ENCODE data around the gene CST4. TPM values are rescaled to one million over a fixed set of nuclear protein-coding genes. Genes with fewer than 3 reads are reported as not detected.
"Not testable (repeated sequence)": the region's sequence is repeated elsewhere in the genome, so short reads cannot be mapped to it uniquely, and the experiment has no call there.

The CST4 gene
- total RNA-seq, 1 donor from 2014 or later = not detected

- DNase-seq (ENCODE audit: low spot score) = no peak
- Mint-ChIP-seq H3K36me3 (ENCODE audit: low read depth, unreplicated experiment) (peaks cover 6% of the 10 kb centered on the region), H3K4me1 (ENCODE audit: unreplicated experiment) (peaks cover 21% of the 10 kb centered on the region), H3K27ac (ENCODE audit: unreplicated experiment) (no peak overlapping the region), H3K4me3 (ENCODE audit: unreplicated experiment) (no peak overlapping the region), H3K27me3 (ENCODE audit: unreplicated experiment) (peaks cover 6% of the 10 kb centered on the region), H3K9me3 (ENCODE audit: unreplicated experiment) (no peaks in the 10 kb centered on the region)
- TF ChIP-seq, protein P1, sequence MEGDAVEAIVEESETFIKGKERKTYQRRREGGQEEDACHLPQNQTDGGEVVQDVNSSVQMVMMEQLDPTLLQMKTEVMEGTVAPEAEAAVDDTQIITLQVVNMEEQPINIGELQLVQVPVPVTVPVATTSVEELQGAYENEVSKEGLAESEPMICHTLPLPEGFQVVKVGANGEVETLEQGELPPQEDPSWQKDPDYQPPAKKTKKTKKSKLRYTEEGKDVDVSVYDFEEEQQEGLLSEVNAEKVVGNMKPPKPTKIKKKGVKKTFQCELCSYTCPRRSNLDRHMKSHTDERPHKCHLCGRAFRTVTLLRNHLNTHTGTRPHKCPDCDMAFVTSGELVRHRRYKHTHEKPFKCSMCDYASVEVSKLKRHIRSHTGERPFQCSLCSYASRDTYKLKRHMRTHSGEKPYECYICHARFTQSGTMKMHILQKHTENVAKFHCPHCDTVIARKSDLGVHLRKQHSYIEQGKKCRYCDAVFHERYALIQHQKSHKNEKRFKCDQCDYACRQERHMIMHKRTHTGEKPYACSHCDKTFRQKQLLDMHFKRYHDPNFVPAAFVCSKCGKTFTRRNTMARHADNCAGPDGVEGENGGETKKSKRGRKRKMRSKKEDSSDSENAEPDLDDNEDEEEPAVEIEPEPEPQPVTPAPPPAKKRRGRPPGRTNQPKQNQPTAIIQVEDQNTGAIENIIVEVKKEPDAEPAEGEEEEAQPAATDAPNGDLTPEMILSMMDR (IDR thresholded peaks at IDR 0.05; ENCODE audit: unreplicated experiment) = no peak
These were observed 50.5 kb downstream of the CST4 start for GRCh38 chr20:23638309-23638708.

DNA sequence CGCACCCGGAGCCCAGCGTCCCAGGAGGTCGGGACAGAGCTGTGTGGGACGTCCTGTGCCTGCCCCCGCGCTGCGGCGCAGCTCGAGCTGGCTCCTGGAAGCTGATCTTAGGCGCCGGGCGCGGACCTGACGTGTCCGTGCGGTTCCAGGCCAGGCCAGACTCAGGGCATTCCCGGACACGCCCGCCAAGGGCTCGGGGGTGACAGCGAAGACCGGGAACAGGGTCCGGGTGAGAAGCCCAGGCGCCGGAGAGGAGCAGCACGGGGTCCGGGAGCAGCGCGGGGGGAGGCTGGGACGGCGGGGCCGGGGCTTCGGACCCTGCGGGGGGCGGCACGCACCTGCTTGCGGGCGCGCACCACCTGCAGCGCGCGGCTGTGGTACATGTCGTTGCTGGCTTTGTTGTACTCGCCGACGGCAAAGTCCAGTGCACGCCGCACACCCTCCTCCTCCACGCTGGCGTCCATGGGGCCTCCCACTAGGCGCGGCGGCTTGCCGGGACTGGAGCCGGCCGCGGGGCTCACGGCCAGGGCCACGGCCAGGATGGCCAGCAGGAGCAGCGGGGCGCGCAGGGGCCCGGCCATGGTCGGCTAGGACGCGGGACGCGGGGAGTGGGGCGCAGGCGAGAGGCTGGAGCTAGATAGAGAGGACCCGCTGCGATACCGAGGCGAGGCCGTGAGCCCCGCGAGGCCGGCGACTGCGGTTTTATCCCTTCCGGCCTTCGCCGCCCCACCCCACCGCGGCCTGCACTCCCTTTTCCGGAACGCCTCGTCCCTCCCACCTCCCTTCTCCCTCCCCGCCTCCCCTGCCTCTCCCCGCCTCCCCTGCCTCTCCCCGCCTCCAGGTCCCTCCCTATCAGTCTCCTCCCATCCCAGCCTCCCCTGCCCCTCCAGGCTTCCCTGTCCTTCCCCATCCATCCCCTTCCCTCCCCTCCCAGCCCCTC is 51.3 kb downstream of the CST4 start, which contains the start of gene CST3:
CST3 (minus strand) TSS at position 674 of the 940 bp plus-strand sequence; CDS start at position 581, 93 bp downstream.
- Mint-ChIP-seq H3K4me3 (ENCODE audit: unreplicated experiment) (peak within 1 kb of the TSS; percentile 91), H3K36me3 (ENCODE audit: low read depth, unreplicated experiment) (peaks cover 6% of the 10 kb centered on the region), H3K27ac (ENCODE audit: unreplicated experiment) (peak within 1 kb of the TSS; percentile 70), H3K27me3 (ENCODE audit: unreplicated experiment) (peaks cover 6% of the 10 kb centered on the region), H3K4me1 (ENCODE audit: unreplicated experiment) (peaks cover 21% of the 10 kb centered on the region), H3K9me3 (ENCODE audit: unreplicated experiment) (no peaks in the 10 kb centered on the region)
- DNase-seq (ENCODE audit: low spot score) = peak; percentile 68
- TF ChIP-seq, protein P1 (IDR thresholded peaks at IDR 0.05; ENCODE audit: unreplicated experiment) = no peak

DNA sequence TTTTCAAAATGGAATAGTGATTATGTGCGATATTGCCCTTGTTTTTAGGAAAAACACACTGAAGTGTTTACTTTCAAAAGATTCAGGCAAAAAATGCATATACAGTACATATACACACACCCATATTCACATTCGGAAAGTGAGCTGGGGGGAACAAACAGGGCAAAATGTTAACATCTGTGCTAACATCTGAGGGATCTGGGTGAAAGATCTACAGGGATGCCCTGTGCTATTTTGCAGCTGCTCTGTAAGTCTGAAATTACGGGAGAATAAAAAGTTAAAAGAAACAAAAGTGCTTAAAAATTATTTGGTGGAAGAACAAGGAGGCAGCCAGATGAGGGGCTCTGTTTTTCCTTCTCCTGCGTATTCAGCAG is 51.9 kb downstream of the CST4 start:
- TF ChIP-seq, protein P1 (IDR thresholded peaks at IDR 0.05; ENCODE audit: unreplicated experiment) = no peak
- DNase-seq (ENCODE audit: low spot score) = no peak
- H3K36me3 Mint-ChIP-seq (ENCODE audit: low read depth, unreplicated experiment) = peaks cover 6% of the 10 kb centered on the region
- H3K4me1 Mint-ChIP-seq (ENCODE audit: unreplicated experiment) = peaks cover 15% of the 10 kb centered on the region
- H3K9me3 Mint-ChIP-seq (ENCODE audit: unreplicated experiment) = no peaks in the 10 kb centered on the region
- H3K4me3 Mint-ChIP-seq (ENCODE audit: unreplicated experiment) = peak overlapping the region; percentile 91
- H3K27me3 Mint-ChIP-seq (ENCODE audit: unreplicated experiment) = peaks cover 6% of the 10 kb centered on the region
- peak overlapping the region; percentile 70 for H3K27ac Mint-ChIP-seq (ENCODE audit: unreplicated experiment)

DNA sequence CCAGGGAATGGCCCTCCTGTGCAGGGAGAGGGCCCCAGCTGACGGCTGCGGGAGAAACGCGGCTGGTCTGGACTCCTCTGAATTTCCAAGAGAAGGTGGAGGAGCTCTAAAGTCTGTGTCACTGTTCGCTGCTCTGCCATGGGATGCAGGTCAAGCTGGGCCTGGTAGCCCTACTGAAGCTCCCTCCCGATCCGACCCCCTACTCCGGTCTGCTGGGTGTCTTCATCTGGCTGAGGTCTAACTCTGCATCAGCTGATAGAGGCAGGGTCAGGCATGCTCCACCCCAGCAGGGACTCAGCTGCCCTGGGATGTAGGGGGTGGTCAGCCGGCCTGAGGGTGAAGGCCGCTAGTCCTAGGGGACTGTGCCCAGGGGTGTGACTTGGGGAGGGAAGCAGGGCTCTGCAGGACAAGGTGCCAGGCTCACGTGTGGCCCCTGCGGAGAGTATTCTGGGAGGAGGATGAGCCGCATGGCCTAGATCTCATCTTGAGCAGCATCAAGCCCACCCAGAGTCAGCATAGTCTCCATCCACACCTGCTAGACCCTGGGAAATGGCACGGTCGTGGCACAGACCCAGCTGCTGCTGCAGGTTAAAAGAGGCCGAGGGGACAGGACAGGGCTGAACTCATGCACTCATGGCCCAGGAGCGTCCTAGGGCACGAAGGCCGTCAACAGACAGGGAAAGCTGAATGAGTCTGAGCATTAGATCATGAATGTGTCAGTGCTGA is 52.5 kb downstream of the CST4 start:
- no peak for DNase-seq (ENCODE audit: low spot score)
- no peak overlapping the region for H3K27ac Mint-ChIP-seq (ENCODE audit: unreplicated experiment)
- peaks cover 6% of the 10 kb centered on the region for H3K36me3 Mint-ChIP-seq (ENCODE audit: low read depth, unreplicated experiment)
- H3K27me3 Mint-ChIP-seq (ENCODE audit: unreplicated experiment) = peaks cover 6% of the 10 kb centered on the region
- TF ChIP-seq, protein P1 (IDR thresholded peaks at IDR 0.05; ENCODE audit: unreplicated experiment) = no peak
- H3K4me3 Mint-ChIP-seq (ENCODE audit: unreplicated experiment) = peak overlapping the region; percentile 91
- H3K9me3 Mint-ChIP-seq (ENCODE audit: unreplicated experiment) = no peaks in the 10 kb centered on the region
- peaks cover 15% of the 10 kb centered on the region for H3K4me1 Mint-ChIP-seq (ENCODE audit: unreplicated experiment)

- H3K9me3 Mint-ChIP-seq (ENCODE audit: unreplicated experiment); H3K27me3 Mint-ChIP-seq (ENCODE audit: unreplicated experiment): not testable (repeated sequence)
- peaks cover 15% of the 10 kb centered on the region for H3K4me1 Mint-ChIP-seq (ENCODE audit: unreplicated experiment)
These were observed 53.1 kb downstream of the CST4 start for GRCh38 chr20:23635768-23636090.

More at GRCh38 chr20:23635768-23636090, 53.1 kb downstream of the CST4 start:
- not testable (repeated sequence) for H3K27ac Mint-ChIP-seq (ENCODE audit: unreplicated experiment); DNase-seq (ENCODE audit: low spot score); H3K4me3 Mint-ChIP-seq (ENCODE audit: unreplicated experiment); H3K36me3 Mint-ChIP-seq (ENCODE audit: low read depth, unreplicated experiment)

Other genes starting within 250 kb of the CST4 start
- not detected for gene CSTL1, start 249.4 kb downstream of the CST4 start, total RNA-seq (ENCODE audit: unreplicated experiment)
- gene CST11, start 236.2 kb downstream of the CST4 start, total RNA-seq (ENCODE audit: unreplicated experiment) = not detected
- gene CST8, start 197.9 kb downstream of the CST4 start, total RNA-seq (ENCODE audit: unreplicated experiment) = not detected
- not detected for gene CST9L, start 120.6 kb downstream of the CST4 start, total RNA-seq (ENCODE audit: unreplicated experiment)
- not detected for gene CST9, start 83.1 kb downstream of the CST4 start, total RNA-seq (ENCODE audit: unreplicated experiment)
- gene CST3, start 51.1 kb downstream of the CST4 start, total RNA-seq (ENCODE audit: unreplicated experiment) = 40.6 TPM
- gene CST1, start 61.9 kb upstream of the CST4 start, total RNA-seq (ENCODE audit: unreplicated experiment) = 130 TPM
- gene CST2, start 137.7 kb upstream of the CST4 start, total RNA-seq (ENCODE audit: unreplicated experiment) = not detected
- not detected for gene CST5, start 190.7 kb upstream of the CST4 start, total RNA-seq (ENCODE audit: unreplicated experiment)

Data from endothelial cell (in vitro differentiated cells).